GM18505 (cell line): ENCODE results near the gene ZDHHC8.
A peak's percentile ranks its signal among the peaks of the same experiment; 100 is the strongest.

ENCODE experiments used
- ATAC-seq: cut with Tn5 transposase; IDR thresholded peaks from one replicate; pipeline ENCODE4 v1.9.1; 2021; ENCODE audit not compliant: unreplicated experiment
- POLR2A ChIP-seq: IDR thresholded peaks from 4 replicates; pipeline ENCODE4 v1.6.1; 2011; ENCODE audit warnings: borderline replicate concordance; ENCODE audit not compliant: insufficient read depth, insufficient read length; ENCODE audit errors: extremely low read depth

ZDHHC8 gene, protein sequence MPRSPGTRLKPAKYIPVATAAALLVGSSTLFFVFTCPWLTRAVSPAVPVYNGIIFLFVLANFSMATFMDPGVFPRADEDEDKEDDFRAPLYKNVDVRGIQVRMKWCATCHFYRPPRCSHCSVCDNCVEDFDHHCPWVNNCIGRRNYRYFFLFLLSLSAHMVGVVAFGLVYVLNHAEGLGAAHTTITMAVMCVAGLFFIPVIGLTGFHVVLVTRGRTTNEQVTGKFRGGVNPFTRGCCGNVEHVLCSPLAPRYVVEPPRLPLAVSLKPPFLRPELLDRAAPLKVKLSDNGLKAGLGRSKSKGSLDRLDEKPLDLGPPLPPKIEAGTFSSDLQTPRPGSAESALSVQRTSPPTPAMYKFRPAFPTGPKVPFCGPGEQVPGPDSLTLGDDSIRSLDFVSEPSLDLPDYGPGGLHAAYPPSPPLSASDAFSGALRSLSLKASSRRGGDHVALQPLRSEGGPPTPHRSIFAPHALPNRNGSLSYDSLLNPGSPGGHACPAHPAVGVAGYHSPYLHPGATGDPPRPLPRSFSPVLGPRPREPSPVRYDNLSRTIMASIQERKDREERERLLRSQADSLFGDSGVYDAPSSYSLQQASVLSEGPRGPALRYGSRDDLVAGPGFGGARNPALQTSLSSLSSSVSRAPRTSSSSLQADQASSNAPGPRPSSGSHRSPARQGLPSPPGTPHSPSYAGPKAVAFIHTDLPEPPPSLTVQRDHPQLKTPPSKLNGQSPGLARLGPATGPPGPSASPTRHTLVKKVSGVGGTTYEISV

DNA sequence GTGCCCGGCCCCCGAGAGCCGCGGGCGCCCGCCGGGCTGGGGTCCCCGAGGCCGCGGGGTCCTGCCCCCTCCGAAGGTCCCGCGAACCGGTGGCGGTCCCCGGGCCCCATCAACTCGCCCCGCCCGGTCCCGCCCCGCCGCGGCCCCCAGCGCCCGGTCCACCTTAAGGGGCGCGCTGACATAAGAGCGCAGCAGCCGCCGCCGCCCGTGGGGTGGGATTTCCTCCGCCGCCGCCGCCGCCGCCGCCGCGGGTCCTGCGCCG, at the start of gene ZDHHC8:
TSS of gene ZDHHC8 (plus strand) at position 208 of the 262 bp plus-strand sequence. CDS start 144 bp downstream, outside the sequence.
- no peak for TF ChIP-seq POLR2A
- peak; percentile 48 for ATAC-seq

DNA sequence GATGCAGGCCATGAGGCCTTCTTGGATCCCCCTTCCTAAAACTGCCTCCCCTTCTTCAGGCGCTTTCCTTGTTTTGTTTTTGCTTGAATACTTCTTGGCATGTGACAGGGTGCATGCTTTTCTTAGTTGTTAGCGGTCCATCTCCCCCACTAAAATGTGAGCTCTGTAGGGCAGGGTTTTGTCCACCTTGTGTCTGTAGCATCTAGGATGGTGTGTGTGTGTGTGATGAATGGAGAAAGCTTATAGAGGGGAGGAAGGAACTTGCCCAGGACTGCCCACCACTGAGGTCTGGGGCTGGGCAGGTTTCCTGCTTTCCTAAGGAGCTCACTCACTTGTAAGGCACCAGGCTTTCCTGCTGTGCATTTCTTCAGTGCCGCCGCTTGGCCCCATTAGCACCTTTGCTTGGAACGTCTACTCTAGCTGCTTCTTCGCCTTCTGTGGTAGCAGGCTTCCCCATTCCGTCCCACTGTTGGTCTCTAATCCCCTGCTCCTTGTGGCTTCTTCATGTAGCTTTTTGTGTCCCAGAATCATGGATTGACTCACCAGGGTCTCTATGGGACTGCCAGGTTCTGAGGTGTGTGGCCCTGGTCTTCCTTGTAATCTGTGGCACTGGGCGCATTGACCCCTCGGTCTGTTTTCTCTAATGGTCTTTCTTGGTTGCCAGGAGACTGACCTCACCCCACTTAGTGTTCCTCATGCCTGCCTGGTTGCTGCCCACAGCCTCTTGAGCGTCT, 48.3 kb upstream of the ZDHHC8 start:
- no peak for TF ChIP-seq POLR2A
- ATAC-seq, result no peak

DNA sequence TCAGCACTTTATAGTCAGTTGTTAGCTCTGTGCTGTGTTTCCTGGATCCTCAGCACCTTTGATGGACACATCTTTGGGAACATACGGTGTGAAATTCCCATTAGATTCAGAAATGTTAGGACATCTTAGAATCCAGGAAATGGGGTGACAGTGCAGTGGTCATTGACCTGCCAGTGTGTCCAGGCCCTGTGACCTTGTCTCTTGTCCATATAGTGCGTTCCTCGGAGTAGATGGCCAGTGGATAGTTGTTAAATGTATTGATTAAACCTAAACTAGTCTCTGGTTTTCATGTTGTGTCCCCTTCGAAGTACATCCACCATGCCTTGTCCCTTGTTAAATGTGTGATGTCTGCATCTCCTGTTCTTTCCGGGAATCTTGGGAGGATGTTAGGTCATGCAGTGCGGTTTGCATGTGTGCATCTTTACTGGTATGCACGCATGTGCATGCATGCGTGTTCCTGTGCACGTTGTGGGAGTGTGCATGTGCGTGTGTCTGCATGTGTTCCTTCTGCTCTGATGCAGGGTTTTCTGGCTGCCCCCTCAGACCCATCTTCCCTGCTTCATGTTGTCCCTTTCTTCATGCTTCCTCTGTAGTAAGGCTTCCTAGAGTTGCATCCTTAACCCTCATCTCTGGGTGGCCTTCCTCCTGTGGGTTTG, 47.6 kb upstream of the ZDHHC8 start:
- ATAC-seq, result no peak
- TF ChIP-seq POLR2A, result no peak

DNA sequence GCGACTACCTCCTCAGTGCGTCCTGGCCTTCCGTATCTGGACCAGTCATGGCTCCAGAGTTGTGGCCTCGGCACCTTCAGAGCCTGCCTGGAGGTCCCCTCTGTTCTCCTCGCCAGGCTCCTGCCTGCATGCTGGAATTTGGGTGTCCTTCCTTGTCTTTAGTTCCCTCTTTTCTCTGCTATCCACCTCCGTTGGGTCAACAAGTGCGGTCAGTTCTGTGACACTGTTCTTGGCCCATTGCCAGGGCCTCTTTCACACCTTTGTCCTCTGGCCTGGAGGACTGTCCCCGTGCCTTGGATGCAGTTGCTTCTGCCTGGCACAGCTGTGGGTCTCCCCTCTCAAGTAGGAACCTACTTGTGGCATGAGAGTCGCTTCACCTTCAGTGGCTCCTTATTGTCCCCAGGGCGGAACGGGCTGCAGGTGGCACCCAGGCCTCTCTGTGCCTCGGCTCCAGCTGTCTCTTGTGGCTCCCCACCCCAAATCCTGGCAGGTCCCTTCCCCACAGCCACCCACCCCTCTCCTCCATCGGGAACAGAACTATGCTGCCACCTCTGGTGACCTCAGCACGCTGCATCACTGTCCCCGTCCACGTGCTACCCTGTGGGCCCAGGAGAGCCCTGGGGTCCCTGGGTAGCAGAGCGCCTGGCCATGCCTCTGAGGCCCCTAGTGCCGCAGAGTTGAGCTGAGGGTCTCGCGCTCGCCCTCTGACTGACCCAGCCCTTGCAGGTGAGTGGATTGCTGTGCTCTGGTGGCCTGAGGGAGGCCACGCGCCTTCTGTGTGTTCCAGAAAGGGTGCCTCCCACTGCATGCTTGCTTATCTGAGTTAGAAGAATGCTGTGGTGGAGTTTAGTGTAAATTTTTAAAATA, 46.8 kb upstream of the ZDHHC8 start:
- no peak for ATAC-seq
- TF ChIP-seq POLR2A, result no peak

DNA sequence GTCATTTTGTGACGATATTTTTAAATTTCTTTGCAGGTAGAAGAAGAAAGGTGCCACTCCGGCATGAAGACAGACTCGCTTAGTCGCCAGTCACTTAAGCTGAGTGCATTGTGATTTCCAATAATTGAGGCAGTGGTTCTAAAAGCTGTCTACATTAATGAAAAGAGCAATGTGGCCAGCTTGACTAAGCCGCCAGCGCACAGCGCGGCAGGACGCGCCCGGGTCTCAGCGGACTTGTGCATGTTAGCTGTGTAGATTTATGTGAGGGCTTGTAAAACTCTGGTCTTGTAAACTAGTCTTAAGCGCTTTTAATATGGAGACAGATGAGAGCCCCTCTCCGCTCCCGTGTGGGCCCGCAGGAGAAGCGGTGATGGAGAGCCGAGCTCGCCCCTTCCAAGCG, 46.0 kb upstream of the ZDHHC8 start:
- no peak for ATAC-seq
- no peak for TF ChIP-seq POLR2A

DNA sequence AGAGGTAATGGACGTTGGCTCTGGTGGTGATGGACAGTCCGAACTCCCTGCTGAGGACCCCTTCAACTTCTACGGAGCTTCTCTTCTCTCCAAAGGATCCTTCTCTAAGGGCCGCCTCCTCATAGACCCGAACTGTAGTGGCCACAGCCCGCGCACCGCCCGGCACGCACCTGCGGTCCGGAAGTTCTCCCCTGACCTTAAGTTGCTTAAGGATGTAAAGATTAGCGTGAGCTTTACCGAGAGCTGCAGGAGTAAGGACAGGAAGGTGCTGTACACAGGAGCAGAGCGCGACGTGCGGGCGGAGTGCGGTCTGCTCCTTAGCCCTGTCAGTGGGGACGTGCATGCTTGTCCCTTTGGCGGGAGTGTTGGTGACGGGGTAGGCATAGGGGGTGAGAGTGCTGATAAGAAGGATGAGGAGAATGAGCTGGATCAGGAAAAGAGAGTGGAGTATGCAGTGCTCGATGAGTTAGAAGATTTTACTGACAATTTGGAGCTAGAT, 45.5 kb upstream of the ZDHHC8 start:
- no peak for TF ChIP-seq POLR2A
- ATAC-seq, result no peak

DNA sequence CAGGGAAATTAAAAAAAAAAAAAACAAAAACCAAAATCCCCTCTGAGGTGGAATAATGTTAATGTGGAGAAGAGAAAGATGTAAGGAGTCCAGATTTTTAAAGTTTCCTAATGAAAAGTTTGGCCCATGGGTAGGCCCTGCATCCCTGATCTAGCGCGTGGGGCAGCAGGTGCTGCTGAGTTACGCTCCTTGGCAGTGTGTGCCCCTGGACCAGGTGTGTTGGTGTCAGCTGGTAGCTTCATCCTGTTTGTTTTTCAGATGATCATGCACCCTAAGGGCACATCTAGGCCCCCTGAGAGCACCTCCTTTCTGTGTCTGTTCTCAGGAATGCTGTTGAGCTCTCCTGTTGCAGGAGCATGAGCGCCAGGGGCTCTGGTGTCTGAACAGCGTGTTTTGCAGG, 44.8 kb upstream of the ZDHHC8 start:
- no peak for ATAC-seq
- TF ChIP-seq POLR2A, result no peak

DNA sequence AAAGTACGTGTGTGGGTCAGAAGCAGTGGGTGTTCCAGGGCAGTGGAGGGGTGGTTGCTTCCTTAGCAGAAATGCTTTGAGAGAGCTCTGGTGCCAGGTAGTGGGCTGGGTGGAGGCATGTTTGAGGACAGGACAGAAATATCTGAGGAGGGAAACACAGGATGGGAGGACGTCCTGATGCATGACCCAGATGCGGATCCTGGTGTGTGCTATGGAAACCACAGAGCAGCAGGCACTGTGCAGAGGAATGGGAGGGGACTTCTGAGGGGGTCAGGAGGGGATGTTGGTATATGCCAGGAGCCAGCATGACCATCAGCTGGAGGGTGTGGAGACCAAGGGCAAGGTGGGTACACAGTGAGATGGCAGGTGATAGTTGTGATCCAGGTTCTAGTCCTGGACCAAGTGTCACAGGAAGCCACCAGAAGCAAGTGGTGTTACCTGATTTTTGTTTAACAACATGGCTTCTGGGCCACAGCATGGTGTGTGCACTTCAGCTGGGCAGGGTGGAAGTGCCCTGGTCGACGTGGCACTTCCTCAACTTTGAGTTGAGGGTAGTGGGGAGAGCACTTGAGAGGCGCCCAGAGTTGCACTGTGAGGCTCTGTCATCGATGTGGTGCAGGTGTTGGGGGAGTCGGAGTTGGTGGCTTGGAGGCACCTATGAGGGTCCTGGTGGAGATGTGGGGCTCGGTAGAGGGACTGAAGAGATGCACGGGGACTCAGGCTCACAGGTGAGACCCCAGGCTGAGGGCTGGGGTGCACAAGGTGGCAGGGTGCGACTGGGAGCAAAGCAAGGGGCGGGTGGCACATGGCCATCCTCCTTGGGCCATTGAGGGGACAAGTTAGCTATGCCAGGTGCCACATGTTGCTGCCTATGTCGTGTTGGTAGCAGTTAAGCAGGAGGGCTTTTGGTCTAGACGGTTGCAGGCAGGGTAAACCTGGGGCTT, 44.0 kb upstream of the ZDHHC8 start:
- no peak for ATAC-seq

DNA sequence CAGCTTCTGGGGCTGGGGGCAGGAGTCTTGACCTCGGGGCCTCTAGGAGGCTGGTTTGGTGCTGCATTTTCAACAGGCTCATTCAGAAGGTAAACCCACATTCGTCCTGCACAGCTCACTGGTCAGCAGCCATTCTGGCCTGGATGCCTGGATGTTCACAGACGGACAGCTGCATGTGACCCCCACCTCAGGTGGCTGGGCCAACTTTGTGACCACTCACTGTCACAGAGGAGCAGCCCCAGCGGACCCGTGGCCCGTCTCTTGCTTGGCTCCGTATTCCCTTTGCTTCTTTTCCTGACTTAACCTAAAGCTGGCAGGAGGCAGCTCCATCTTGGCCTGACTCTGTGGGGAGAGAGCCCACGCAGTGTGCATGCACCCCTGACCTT, 43.3 kb upstream of the ZDHHC8 start:
- ATAC-seq, result no peak
- TF ChIP-seq POLR2A, result no peak

More for the DNA sequence above, 44.0 kb upstream of the ZDHHC8 start:
- no peak for TF ChIP-seq POLR2A

DNA sequence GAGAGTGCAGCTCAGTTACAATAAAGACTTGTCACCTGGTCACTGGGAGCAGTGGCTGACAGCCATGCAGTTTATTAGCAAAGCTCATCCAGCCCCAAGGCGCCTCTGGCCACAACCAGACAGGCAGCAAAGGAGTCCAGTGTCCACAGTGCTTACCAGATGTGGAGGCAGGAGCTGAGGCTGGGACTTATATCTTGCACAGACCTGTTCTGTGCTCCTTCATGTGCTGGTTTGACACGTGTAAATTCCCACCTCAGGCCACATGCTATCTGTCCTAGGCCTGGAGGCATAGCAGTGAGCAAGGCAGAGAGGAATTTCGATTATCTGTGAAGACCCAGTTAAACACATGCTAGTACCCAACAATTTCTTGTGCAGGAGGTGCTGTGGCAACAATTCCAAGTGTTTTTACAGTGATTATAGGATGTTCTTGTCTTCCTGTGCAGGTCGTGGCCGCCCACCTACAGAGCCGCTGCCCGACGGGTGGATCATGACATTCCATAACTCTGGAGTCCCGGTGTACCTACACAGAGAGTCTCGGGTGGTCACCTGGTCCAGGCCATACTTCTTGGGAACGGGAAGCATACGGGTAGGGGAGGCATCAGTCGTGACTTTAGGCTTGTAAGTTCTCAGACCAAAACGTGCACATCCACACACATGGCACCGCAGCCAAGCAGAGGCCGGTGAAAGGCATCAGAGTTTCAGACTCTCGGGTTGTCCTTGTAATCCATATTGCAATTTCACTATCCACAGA, 42.2 kb upstream of the ZDHHC8 start:
- ATAC-seq, result no peak
- TF ChIP-seq POLR2A, result no peak
